GM21390 (cell line): ENCODE data around the gene HSF4.
A peak's percentile ranks its signal among the peaks of the same experiment; 100 is the strongest.

Source experiments
- ATAC-seq: cut with Tn5 transposase; IDR thresholded peaks from one replicate; pipeline ENCODE4 v1.9.1; 2021; ENCODE audit not compliant: unreplicated experiment

Gene HSF4

GRCh38 chr16:67165121-67166078, 855 bp downstream of the HSF4 start:
- ATAC-seq = no peak

GRCh38 chr16:67166110-67166547, 1.6 kb downstream of the HSF4 start:
- ATAC-seq = no peak

DNA sequence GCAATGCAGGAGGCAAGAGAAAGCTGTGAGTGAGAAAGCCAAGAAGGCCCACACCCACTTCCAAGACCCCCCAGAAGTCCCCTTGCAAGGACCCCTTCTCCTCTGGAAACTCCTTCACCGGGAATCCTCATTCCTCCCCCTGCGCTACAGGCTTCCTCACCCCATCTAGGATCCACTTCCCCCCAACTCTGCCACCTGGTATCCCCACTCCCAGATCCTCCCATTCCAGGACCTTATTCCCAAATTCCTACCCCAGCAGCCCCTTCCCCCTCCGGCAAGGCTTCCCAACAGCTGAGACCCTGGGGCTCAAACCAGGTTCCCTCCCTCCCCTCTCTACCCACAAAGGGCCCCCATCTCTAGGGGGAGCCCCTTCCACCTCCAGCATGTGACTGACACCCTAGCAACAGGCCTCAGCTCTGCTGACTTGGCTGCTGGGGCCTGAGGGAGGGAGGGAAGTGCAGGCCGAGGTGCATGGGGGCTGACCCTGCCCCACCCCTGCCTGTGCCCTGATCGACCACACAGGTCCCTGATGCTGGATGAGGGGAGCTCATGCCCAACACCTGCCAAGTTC, 2.1 kb downstream of the HSF4 start:
- no peak for ATAC-seq

DNA sequence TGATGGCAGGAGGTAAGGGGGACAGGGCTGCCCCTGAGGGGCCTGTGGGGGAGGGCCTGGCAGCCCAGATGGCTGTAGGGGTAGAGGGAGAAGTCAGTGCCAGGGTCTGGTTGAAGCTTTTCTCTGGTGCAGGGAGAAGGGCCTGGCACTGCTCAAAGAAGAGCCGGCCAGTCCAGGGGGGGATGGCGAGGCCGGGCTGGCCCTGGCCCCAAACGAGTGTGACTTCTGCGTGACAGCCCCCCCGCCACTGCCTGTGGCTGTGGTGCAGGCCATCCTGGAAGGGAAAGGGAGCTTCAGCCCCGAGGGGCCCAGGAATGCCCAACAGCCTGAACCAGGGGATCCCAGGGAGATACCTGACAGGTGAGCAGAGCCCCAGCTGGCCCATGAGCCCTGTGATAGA, 3.0 kb downstream of the HSF4 start:
- no peak for ATAC-seq

DNA sequence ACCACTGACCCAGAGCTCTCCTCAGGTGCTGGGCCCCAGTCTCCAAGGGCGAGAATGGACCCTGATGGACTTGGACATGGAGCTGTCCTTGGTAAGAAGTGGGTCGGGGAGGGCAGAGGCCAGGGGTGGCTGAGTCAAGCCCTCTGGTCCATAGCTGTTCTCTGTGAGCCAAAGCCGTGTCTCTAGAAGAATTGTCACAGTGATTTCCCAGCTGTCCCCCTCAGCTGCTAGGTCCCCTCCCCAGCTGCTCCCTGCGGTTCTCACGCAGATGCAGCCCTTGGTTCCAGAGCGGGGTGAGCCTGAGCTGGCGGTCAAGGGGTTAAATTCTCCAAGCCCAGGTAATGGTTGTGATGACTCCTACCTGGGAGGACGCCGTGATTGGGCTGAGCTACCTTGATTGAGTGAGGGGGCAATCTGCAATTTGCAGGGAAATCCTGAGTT, 4.5 kb downstream of the HSF4 start:
- no peak for ATAC-seq

- ATAC-seq = peak; percentile 14
Observed at GRCh38 chr16:67169642-67170167, 5.2 kb downstream of the HSF4 start.

DNA sequence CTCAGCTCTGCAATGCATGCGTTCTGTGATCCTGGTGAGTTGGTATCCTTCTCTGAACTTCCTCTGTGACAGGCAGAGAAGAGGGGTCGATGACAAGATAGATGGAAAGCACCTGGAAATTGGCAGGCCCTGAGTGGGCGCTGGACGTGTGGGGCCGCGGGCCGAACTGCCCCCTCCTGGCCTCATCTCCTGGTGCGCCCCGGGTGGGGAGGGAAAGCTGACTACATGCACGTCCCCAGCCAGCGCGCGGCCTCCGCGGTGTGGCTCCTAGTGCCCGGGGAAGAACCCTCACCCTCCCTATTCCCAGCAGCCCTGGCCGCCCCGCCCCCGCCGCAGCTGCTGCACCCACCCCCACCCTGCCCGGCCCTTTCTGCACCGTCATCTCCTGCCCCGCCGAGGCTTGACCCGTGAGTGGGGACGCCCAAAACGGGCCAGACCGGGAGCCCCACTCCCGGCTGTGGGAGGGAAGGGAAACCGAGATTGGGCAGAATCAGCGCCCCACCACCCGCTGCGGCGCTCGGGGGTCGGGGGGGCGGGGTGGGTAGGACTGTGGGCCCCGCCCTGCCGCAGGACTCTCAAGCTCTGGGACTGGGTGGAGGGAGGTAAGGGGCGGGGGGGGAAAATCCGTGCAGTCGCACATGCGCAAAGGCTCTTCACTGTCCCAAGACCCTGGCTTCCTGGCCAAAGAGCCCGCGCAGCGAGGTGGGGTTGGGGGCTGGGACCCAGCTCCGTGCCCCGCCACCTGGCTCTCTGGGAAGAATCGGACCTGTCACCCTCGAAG, 5.8 kb downstream of the HSF4 start, which contains the start of gene NOL3:
NOL3 (plus strand) TSS at position 371 of the 781 bp plus-strand sequence.
- ATAC-seq = peak; percentile 40

GRCh38 chr16:67170949-67171649, 6.6 kb downstream of the HSF4 start:
- ATAC-seq = no peak

GRCh38 chr16:67173323-67173722, 8.8 kb downstream of the HSF4 start:
- no peak for ATAC-seq

- ATAC-seq = peak; percentile 38
Observed at GRCh38 chr16:67173808-67174705, 9.5 kb downstream of the HSF4 start.

- no peak for ATAC-seq
Observed at GRCh38 chr16:67174706-67175231, 10.2 kb downstream of the HSF4 start.

DNA sequence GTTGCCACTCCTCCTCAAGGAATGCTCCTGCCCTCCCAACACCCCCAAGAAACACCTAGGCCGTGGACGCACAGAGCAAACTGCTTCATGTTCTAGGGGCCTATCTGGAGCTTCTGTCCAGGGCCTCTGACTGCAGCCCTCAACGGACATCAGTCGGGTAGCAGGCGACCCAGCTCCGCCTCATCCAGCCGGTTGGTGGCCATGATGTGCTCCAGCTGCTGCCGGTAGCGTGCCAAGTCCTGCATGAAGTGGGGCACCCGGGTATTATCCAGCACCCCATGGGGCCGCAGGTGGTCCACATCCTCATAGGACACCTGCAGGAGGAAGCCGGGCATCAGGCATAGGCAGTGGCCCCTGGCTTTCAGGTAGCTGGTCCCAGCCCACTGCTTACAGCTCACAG, 12.1 kb downstream of the HSF4 start:
- ATAC-seq = no peak

DNA sequence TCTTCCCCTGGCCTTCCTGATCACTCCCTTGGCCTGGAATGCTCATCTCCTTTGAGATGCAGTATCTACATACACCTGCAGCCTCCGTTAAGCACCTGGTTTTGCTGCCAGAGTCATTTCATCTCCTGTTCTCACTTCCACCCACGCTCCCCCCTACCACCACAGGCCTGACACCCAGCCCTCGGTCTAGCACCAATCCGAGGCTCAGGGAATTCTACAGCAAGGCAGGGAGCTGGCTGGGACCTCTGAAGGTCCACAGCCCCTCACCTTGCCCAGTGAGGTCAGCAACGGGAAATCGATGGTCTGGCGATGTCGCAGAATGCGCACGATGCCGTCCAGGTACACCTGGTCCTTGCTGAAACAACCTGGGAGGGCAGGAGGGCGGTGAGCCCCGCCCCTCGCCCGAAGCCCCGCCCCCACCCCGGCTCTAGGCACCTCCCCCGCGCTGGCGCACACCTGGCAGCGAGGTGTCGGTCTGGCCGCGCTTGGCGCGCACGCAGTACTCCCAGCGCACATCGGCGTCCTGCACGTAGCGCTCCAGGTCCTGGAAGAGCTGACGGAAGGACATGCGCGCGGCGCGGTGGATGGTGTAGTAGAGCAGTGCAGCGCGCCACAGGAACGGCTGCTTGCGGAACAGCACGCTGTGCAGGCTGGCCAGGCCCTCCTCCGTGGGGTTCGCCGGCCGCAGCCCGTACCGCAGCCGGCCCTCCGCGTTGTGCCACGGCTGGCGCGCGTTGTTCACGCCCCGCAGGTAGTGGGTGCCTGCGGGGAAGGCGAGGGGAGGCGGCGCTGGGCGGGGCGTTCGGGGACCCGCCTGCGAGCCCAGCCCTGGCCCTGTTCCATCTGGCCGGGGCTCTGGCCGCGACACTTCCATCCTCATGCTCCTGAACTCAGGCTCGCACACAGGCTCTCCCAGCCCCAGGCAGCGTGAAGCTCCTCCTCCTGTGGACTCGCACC, 13.5 kb downstream of the HSF4 start:
- ATAC-seq = no peak

- ATAC-seq = no peak
Observed at GRCh38 chr16:67179421-67180080, 15.0 kb downstream of the HSF4 start.

DNA sequence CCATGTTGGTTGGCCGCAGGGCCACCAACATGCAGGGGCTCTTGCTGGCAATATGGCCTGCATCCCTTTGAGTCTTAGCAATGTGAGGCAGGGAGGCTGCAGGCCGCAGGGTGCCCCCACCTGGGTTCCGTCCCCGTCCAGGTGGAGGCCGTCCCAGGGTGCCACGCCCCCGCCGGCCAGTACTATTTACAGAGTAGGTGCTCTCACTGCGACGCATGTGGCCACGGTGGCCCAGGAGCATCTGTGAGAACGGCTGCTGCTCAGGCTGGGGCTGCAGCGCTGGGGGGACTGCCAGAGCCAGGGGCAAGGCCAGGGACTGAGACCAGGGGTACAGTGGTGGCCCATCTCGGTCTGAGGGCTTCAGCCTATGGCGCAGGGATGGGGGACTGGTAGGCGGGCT, 15.6 kb downstream of the HSF4 start:
- no peak for ATAC-seq

DNA sequence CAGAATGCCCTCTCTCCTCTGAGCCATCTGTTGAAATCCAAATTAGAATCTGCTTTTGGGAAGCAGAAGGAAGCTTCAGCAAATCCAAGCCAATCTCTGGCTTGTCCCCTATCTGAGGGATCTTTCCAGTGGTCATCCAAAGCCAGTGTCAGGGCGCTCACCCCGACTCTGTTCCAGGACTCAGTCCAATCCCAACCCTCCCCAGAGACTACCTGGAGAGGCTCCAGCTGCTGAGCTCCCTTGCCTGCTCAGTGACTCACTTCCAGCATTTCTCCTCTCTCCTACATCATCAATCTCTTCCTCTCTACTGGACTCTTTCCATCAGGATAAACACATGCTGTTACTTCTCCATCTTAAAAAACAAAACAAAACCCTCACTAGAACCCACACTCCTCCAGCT, 16.8 kb downstream of the HSF4 start:
- ATAC-seq = no peak

DNA sequence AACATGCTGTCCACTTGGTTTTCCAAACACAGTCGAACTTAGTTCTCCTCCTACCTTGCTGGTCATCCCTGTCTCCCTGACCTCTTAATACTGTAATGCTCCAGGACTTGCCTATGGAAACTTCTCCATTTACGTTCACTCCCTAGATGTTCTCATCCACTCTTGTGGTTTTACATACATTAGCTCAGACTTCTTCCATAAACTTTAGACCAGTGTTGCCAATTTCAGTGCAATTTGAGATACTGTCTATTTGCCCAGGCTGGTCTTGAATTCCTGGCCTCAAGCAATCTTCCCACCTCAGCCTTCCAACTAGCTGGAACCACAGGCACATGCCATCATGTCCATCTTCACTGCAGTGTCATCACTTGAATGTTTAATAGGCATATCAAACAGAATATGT, 17.7 kb downstream of the HSF4 start:
- ATAC-seq = no peak

GRCh38 chr16:67183284-67183626, 18.7 kb downstream of the HSF4 start:
- no peak for ATAC-seq
